GM21786 (cell line): ENCODE measurements around the gene GUCA1A.
"Not testable (repeated sequence)": the region's sequence is repeated elsewhere in the genome, so short reads cannot be mapped to it uniquely, and the experiment has no call there.

Experiments
- ATAC-seq: cut with Tn5 transposase; IDR thresholded peaks from one replicate; pipeline ENCODE4 v1.9.1; 2021; ENCODE audit not compliant: unreplicated experiment

GUCA1A gene

GRCh38 chr6:42202131-42202915 lies 29.2 kb downstream of the GUCA1A start:
- not testable (repeated sequence) for ATAC-seq

GRCh38 chr6:42203183-42203582 lies 30.0 kb downstream of the GUCA1A start:
- no peak for ATAC-seq

- no peak for ATAC-seq
These were observed 31.7 kb downstream of the GUCA1A start for GRCh38 chr6:42204768-42205282.

- not testable (repeated sequence) for ATAC-seq
These were observed 34.4 kb downstream of the GUCA1A start for GRCh38 chr6:42207559-42207958.

DNA sequence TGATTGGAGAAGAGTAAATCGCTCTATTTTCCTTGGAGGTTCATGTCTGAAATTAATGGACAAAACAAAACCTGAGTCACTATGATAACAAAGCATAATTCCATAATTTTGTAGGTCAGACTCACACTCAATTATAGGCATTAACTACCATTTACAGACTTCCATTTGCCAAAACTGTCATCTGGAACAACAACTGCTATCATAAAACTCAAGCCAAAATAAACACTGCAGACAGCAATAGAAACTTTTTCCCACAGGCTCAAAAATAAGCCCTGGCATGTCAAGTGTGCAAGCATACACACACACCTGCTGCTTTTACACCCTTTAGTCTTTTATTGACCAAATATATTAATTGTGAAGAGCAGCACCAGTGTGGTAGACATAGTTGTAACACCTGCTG lies 37.4 kb downstream of the GUCA1A start:
- ATAC-seq = no peak

- no peak for ATAC-seq
These were observed 38.6 kb downstream of the GUCA1A start for GRCh38 chr6:42211726-42212125.

DNA sequence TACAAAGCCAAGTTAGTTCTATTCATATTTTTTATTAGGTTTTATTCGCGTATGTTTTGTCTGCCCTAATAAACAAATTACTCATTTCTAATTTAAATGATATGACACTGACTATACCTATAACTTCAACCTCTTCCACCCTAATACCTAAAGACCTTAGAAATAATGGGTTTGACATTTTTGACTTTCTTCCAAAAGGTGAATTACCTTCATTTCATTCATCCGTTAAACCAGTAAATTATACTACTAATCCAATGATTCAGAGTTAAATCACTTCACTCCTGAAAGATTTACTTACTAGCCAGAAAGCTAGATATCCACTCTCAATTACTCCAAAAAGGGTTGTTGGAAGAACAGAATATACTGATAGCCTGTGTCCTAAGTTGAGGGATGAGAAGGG lies 39.3 kb downstream of the GUCA1A start:
- no peak for ATAC-seq

- not testable (repeated sequence) for ATAC-seq
These were observed 43.3 kb downstream of the GUCA1A start for GRCh38 chr6:42216495-42216894.

- ATAC-seq = no peak
These were observed 44.0 kb downstream of the GUCA1A start for GRCh38 chr6:42217157-42217518.

DNA sequence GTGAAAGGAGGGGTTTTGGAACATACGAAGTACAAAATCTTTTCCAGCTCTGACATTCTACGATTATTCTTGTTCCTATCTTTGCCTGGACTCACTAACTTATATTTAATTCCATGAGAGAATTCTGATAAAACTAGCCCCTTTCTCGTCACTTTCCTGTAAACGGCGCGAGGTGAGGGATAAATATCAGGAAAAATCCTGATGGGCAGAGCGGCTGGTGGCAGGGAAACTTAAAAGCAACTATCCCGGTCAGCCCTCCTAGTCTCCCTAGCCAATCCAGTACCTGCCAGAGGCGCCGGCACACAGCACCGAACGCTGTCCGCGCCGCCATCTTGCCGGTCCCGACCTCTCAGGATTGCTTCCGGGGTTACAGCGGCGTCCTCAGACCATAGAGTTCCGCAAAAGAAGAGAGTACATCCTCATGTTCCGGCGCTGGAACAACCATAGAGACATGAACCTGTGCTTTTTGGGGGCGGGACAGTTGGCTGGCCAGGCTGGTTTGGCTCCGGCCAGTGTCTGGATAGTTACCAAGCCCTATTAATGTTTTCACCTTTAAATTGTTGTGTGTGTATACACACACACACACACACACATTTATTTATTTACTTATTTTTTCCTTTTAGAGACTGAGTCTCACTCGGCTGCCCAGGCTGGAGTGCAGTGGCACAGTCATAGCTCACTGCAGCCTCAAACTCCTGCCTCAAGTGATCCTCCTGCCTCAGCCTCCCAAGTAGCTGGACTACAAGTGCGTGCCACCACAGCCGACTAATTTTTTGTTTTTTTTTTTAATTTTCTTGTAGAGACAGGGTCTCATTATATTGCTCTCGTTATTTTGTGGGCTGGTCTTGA lies 44.6 kb downstream of the GUCA1A start, which contains the start of gene MRPS10:
MRPS10 (minus strand) TSS at position 343 of the 849 bp plus-strand sequence; CDS start at position 331, 12 bp downstream.
- peak; percentile 97 for ATAC-seq

- no peak for ATAC-seq
These were observed 47.6 kb downstream of the GUCA1A start for GRCh38 chr6:42220807-42221206.

DNA sequence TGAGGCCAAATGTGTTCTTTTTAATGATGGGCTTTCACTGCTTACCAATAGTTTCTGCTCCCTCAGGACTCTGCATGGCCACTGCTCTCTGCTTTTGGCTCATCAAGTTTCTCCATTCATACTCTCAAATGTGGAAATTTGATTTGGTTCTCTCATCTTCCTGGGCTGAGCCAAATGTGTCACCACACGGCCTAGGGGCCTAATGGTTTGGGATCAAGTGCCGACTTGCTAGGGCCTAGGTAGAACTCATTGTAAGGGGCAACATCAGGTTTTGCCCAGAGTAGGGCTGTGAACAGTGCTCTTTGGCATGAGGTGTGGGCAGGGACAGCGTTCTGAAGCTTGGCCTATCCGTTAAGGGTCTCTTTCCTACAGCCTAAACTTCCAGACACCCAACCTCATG lies 48.4 kb downstream of the GUCA1A start:
- ATAC-seq = no peak

GRCh38 chr6:42222448-42222847 lies 49.3 kb downstream of the GUCA1A start:
- no peak for ATAC-seq

DNA sequence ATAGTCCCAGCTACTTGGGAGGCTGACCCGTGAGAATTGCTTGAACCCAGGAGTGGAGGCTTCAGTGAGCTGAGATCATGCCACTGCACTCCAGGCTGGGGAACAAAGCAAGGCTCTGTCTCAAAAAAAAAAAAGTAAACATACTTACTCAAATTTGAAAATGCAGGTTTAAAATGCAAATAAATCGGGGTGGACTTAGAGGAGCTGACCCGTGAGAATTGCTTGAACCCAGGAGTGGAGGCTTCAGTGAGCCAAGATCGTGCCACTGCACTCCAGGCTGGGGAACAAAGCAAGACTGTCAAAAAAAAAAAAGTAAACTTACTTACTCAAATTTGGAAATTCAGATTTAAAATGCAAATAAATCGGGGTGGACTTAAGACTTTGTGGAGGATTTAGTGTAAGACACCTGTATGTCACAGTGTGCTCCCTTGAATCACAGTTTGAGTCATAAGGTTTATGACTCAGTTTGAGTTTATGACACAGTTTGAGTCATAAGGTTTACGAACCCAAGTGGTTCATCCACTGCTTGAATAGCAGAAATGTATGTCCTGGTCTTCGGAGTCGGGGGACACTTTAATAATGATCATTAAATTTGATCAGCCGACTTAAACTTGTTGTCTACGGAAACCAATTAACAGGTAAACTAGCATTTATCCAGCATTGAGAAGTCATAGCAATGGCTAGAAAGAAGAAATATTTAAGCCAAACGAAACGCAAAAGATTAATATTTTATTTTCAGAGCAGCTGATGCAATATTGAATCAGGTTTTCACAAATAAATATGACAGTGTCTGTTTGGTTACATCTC lies 51.3 kb downstream of the GUCA1A start:
- peak; percentile 89 for ATAC-seq

DNA sequence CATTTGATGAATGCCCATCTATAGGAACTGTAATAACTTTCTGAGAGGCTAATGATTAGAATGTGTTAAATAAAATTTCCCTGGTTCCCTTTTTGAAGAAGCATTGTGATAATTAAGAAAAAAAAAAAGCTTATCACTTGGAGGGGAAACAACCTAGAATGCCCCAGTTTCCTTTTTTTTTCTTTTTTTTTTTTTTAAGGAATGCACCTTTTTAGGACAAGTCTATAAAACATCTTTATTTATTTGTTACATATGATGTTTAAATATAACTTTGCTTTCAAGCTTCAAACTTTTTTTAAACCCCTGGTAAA lies 51.8 kb downstream of the GUCA1A start:
- no peak for ATAC-seq

DNA sequence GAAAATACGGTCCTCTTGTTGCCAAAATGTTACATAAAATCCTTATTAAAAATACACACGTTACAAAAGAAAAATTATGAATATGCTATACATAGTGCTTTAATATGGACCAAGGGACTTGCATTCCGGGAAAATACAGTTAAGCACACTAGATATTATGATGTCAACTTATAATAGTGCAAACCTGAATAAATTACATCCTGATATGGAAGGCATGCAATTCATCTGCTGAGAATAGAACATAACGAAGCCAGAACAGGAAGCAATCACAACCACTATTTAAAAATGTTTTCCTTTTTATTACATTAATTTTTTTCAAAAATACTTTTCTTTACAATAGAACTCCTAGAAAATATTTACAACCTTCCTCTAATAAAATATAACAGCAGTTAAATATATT lies 52.3 kb downstream of the GUCA1A start:
- ATAC-seq = no peak

DNA sequence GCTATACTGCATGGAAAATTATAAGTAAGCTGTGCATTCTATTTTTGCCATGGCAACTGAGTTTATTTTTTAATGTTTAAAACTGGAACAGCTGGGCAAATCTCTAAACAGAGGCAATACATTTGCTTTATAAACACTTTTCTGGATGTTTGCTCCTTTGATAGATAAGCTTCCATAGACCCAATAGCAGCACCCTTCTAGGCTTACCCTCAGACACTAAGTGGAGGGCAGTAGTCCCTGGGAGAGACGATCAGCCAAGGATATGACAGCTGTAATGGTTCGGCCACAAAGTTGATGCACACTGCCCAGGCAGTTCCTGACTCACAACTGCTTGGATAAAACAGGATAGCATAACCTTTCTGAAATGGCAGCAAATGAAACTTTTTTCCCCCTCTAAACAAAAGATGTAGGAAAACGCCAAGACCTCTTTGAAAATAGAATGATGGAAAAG lies 53.0 kb downstream of the GUCA1A start:
- no peak for ATAC-seq

GRCh38 chr6:42226645-42227143 lies 53.5 kb downstream of the GUCA1A start:
- ATAC-seq = no peak

GRCh38 chr6:42227173-42227850 lies 54.1 kb downstream of the GUCA1A start:
- no peak for ATAC-seq

DNA sequence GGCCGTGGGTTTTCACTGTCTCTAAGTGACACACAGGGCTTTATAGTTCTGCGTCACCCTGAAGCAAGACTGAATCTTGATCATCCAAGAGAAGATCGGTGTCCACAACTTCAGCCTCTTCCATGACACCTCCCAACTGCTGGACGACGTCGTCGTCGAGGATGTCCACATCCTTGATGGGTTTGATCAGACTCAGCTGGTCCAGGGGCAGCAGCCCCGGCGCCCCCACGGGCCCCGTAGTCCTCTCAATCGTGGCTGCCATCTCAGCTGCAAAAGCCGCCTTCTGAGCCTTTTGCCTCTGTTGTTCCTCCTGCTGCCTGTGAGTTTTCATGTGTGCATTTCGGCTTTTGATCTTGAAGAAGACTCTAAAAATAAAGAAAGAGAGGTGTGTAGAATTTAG lies 55.1 kb downstream of the GUCA1A start:
- ATAC-seq = no peak
